HTR-8/SVneo (cell line): ENCODE results near the gene PDE2A.
A peak's percentile ranks its signal among the peaks of the same experiment; 100 is the strongest.

ENCODE experiments used
- DNase-seq: peaks from one replicate; pipeline ENCODE4 v3.0.0; 2011; ENCODE audit warnings: low spot score, mixed read lengths; ENCODE audit not compliant: insufficient read length
- FAIRE-seq: peaks from 2 replicates; lab custom pipeline; 2011; peaks lifted over from hg19 to GRCh38; lab: Jason Lieb, UNC

Gene PDE2A

DNA sequence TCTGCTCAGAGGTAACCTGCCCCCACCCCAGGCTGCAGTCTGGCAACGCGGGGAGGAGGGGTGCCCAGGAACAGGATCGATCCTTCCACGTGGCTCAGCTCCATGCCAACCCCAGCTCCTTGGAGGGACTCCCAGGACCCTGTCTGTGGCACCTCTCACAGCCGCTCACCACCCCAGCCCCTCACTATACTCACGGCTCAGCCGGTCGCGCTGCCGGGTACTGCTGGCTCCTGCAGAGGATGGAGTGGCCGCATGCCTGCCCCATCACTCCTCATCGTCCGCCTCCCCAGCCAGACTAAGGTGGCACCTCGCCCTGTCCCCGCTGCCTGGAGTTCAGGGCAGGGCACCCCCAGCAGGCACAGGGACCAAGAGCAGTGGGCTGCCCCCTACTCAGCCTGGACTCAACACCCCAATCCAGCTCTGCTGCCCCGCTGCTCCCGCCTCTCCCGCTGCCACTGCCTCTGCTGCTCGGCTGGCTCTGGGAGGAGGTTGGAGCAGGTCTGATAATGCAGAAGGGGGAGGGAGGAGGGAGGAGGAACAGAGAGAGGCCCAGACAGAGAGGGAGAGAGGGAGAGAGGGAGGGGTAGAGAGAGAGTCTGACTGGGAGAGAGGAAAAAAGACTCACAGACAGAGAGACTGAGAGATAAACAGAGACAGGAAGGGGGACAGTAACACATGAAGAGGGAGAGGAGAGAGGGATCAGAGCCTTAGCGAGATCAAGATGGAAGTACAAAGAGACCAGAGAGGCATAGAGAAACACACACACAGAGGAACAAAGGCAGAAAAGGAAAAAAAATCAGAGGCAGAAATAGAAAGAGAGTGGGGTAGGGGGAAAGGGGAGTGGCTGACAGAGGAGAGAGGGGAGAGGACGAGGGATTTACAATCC lies at the start of gene PDE2A:
TSS of gene PDE2A (minus strand) at position 480 of the 886 bp plus-strand sequence. CDS start at position 265, 215 bp downstream.
- FAIRE-seq (no peak), DNase-seq (no peak)

DNA sequence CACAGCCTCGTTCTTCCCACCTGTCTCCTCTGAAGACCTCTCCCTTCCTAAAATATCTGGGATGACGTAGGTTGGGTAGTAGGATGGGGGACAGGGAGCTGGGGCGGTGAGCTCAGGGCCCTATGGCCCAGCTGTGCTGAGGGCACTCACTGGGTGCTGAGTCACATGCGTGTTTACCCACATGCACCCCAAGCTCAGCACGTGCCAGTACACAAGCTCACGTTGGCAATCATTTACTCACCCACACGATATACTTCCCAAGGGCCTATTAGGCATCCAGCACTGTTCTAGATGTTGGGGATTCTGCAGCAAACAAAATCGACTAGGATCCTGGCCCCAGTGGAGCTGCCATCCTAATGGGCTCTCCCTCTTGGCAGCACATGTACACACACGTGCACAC lies 49.3 kb upstream of the PDE2A start:
- DNase-seq: no peak
- no peak for FAIRE-seq

DNA sequence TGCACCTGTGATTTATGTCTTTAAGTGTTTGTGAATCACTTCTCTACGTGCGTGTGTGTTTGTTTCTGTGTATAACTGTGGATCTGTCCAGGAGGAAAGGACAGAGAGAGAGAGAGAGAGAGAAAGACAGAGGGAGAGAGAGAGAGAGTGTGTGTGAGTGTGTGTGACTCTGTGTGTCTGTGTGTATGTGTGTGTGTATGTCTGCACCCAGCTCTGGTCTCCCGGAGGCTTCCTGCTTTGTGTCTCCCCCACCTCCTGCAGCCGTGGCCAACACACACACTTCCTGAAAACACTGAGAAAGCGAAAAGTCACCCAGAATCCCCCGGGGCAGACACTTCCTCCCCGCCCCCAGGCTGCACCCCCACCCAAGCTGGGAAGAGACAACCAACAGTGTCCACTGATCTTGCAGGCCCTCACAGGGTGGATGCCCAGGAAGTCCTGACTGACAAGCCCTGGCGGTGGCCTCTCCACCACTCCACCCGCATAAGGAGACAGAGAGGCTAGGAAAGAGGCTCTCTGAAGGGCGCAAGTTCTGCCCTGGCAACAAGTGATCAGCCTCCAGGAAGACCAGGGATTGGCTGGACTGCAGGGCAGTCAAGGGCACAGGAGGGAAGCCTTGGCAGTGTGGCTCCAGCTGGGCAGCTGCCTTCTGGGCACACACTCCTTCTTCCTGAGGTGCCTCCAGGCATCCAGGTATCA lies 48.0 kb upstream of the PDE2A start:
- FAIRE-seq: peak; percentile 91

DNA sequence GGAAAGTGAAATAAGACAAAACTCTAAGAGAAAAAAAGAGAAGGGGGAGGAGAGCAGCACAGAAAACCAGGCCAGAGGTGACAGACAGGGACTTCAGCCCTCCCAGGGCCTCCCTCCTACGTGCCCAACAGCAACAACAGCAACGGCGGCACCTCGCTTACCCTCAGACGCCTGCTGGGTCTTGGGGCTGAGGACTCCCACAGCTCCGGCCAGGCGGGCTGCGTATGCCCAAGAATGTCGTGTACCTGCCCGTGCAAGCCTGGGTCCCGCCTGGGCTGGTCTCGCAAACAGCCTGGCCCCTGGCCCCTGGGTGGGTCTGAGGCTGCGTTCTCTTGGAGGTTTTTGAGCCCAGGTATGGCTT lies 47.4 kb upstream of the PDE2A start:
- no peak for DNase-seq

More for the DNA sequence above, 48.0 kb upstream of the PDE2A start:
- DNase-seq: peak; percentile 98

DNA sequence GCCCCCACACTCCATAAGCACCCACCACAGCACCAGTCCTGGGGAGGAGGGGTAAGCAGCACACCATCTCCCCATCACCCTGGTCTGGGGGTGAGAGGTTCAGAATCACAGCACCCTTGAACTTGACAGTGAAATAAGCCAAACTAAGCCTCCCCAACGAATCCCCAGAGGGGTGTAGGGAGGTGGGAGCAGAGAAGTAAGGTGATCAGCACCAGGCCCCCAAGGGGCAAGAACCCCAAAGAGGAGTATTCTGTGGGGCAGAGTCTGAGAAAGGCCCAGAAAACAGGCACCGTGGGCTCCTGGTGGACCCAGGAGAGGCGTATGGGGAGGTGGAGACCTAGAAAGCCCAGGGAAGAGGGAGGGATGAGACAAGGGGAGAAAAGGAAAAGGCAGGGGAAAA lies 47.1 kb upstream of the PDE2A start:
- DNase-seq (no peak), FAIRE-seq (no peak)

More for the DNA sequence above, 47.4 kb upstream of the PDE2A start:
- no peak for FAIRE-seq

DNA sequence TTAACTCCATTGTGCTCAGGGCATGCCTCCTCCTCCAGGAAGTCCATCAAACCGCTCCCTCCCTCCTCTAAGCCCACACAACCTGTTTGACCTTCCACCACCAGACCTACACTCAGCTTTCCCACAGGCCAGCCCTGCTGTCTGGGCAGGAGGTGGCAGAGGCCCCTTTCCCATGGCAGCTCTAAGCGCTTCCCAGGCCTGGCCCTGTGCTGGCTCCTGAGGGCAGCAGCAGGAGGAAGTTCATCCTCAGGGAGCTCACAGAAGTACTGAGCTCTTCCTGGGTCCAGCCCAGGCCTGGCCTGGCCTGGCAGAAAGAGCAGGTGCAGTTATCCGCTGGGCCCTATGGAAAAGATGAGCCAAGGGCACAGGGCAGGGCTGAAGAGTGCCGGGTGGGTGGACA lies 46.6 kb upstream of the PDE2A start:
- no peak for FAIRE-seq

GRCh38 chr11:72720047-72720446 lies 45.8 kb upstream of the PDE2A start:
- no peak for FAIRE-seq
- no peak for DNase-seq

More for the DNA sequence above, 46.6 kb upstream of the PDE2A start:
- DNase-seq: no peak

DNA sequence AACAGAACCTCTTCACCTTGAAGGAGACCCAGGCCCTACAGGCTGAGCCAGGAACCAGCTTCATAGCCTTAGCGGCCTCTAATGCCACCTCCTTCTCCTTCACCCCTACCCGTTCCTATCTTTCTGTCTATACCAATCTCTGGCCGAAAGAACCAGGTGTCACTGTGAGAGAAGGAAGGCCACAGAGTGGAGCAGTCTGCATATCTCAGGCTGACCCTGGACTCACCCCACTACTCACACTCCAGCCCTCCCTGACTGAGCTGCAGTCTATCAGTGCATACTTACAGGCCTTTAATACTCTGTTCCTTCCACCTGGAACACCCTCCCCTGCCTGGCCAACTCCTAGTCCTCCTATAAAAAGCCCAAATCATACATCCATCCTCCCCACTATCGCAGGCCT lies 45.3 kb upstream of the PDE2A start:
- no peak for FAIRE-seq
- no peak for DNase-seq

- DNase-seq: no peak
- no peak for FAIRE-seq
Measured at GRCh38 chr11:72719144-72719543, 44.9 kb upstream of the PDE2A start.

DNA sequence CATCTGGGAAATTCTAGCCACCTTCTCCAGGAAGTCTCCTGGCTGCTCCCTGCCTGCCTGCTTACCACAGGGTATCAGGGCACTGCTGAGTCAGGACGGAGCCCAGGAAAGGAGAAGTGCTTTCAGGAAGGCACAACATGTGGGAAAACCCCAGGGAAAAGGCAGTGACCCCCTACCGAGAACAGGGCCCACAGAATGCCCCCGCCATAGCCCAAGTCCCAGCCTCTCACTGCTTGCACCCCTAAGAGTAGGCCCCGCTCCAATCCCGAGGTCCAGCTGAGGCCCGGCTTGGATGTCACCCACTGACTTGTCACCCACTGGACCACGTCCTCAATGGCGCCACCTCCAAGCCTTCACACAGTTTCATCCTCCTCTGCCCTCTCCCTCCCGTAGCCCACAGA lies 43.9 kb upstream of the PDE2A start:
- no peak for DNase-seq
- FAIRE-seq: no peak

DNA sequence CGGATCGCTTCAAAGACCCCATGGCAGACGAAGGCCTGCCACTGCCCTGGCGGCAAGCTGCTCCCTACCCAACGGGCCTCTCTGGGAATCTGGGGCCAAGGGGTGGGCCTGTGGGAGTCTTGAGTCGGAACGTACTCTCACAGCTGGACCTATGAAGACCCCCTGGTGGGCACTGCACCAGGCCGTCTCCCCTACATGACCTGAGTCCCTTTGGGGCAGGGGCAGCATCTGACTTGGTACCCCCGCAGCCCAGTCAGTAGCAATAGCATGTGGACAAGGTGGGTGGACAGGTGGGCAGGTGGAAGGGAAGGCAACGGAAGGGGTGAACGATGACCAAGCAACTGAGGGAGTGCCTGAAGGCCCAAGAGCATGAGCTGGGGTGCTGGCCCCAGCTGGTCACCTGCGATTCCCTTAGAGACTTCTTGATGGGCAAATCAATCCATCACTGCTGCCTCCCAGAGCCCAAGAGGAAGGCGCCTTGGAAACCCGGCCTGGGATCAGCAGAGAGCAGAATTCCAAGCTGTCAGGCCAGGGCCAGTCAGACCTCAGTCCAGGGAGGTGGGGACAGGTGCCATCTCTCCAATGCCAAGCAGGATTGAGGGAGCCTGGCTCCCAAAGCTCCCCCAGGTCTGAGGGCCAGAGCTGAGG lies 42.7 kb upstream of the PDE2A start:
- no peak for DNase-seq
- FAIRE-seq: no peak

GRCh38 chr11:72716290-72716689 lies 42.1 kb upstream of the PDE2A start:
- FAIRE-seq: no peak
- no peak for DNase-seq

- no peak for FAIRE-seq
- DNase-seq: no peak
Measured at GRCh38 chr11:72712841-72713240, 38.6 kb upstream of the PDE2A start.

DNA sequence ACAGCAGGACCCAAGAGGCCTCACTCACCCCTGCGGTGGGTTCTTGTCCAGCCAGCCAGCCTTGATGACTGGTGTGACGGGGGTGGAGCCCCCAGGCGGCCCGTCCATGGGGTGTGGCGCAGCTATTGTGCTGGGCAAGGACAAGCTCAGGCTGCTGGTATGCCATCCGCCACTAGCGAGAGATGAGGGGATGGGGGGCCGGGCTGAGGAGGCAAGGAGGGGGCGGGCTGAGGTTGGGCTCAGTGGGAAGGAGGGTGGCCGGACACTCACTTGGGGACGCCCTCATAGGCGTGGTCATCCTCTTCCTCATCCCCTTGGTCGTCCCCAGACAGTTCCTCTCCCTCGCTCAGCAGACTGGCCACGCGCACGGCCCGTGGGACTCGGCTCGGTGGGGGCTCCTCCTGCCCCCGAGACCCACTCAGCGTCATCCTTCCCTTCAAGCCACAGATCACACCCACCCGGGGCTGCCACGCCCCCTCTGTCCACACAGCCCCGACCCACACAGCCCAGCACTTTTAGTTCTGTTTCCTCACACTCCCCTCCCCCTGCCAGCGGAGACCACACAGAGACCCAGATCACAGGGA lies 38.0 kb upstream of the PDE2A start:
- DNase-seq: no peak
- FAIRE-seq: no peak

DNA sequence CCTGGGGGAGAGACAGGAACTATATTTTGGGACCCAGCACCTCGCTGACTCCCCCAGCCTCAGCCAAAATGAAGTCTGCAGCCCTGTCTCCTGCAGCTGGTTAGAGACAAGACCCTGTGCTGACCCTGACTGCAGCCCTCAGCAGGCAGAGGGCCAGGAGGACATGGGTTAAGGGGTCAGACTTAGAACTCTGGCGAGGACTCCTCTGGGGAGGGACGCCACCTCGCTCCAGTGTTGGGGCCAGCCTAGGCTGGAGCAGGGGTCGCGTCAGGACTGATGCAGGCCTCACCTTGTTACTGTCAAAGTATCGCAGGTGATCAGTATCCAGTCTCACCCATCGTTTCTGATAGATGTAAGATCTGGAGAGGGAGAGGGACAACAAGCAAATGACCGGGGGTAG lies 36.9 kb upstream of the PDE2A start:
- DNase-seq (no peak), FAIRE-seq (no peak)

- FAIRE-seq: no peak
- DNase-seq: no peak
Measured at GRCh38 chr11:72710278-72710677, 36.1 kb upstream of the PDE2A start.

- FAIRE-seq (no peak), DNase-seq (no peak)
Measured at GRCh38 chr11:72709478-72710238, 35.4 kb upstream of the PDE2A start.

GRCh38 chr11:72707032-72707431 lies 32.8 kb upstream of the PDE2A start:
- FAIRE-seq (no peak), DNase-seq (no peak)

DNA sequence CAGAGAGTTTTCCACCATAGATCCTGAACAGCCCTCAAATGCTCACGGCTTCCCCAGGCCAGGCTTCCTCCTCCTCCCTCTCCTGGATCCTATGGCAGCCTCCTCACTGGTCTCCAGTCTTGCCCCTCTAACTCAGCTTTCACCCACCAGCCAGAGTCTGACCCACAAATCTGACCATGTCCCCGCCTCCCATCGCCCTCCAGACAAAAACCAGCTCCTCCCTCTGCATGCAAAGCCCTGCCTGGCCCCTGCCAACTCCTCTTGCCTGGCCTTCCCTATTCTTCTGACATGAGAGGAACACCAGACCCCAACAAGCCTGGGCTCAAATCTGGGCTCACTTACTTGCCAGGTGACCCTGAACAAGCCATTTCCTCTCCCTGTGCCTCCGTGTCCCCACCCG lies 32.4 kb upstream of the PDE2A start:
- DNase-seq: no peak
- no peak for FAIRE-seq
